NCI-H1930 (cell line): ENCODE results near the gene PPP6R1.
"Not testable (repeated sequence)": the region's sequence is repeated elsewhere in the genome, so short reads cannot be mapped to it uniquely, and the experiment has no call there.

Experiments used
- DNase-seq, 2 experiments: peaks; one replicate each; lab custom pipeline; 2025; lab: John Stamatoyannopoulos, UW

PPP6R1 gene

DNA sequence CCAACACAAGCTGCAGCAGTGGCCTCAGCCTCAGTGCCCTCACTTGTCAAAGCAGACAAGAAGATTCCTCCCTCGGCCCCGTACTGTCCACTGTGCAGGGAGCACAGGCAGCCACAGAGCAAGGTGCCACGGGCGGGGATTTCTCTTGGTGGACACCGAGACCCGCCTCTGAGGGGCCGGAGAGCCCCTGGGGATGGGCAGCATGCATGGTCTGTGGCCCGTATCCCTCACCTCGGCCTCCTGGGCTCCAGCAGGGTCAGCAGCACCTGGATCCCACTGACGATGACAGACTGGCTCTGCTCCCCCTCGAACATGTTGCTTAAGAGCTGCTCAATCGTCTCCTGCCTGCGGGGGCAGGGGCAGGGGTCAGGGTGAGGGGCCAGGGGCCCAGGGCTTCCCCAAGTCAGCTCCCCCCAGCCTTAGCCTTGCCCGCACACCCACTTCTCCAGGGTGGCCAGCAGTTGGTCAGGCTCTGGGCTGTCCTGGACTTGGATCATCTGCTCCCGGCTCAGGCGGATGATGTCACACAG, 16.8 kb downstream of the PPP6R1 start:
- DNase-seq, result no peak

DNA sequence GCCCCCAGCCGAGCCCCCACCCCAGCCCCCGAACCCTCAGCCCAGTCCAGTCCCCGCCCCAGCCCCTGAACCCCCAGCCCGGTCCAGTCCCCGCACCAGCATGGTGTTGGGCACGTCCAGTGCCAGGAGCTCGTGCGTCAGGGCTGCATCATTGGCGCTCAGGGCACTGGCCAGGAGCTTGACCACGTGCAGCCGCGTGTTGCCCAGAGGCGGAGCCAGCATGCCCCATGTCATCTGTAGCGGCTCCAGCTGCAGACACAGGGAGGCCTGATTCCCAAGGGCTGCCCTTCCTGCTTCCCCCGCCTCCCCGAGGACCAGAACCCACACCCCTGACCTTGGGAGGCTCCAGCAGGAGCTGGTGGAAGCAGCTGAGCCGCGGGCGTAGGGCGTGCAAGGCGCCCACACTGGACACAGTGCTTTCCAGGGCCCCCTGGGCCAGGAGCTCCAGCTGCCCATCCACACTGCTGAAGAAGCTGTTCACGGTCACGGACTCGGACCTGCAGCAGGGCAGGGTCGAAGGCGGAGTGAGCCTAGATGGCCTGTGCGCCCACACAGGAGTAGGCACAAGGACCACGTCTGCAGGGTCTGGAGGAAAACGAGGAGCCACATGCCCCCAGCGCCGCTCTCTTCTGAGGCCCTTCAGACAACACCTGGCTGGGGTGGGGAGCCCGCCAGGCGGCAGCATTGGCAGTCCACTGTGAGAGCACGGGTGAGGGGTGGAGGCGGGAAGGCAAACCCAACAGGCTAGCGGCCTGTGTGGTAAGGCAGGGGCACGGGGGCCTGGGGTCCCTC, 17.5 kb downstream of the PPP6R1 start:
- no peak for DNase-seq

DNA sequence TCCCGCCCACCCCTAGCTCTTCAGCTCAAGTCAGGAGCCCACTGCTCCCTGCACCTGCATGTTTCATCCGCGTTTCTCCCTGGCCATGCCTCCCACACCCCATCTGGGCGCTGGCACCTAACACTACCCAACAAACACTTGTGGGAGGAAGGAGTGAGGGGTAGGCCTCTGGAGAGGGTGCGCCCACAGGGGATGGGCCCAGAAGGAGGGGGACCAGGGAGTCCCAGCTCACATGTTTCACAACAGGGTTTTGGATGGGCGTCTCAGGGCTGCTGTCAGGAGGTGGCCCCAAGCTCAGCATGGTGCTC, 18.1 kb downstream of the PPP6R1 start:
- no peak for DNase-seq

DNA sequence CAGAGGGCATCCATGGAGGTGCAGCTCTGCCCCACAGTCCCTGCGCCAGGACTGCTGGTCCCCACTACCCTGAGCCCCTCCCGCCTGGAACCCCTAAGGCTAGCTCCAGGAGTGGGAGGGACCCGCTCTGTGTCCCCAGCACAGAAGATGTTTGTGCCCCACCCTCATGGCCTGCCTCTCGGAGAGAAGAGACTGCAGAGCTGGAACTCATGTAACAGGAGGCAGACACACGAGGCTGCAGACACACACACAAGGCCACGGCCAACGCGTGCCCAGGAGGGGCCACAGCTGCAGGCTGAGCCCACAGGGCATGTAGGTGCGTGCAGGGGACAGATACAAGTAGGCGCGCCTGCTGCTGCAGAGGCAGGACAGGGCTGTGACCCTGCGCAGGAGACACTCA, 19.8 kb downstream of the PPP6R1 start:
- DNase-seq, result no peak

DNA sequence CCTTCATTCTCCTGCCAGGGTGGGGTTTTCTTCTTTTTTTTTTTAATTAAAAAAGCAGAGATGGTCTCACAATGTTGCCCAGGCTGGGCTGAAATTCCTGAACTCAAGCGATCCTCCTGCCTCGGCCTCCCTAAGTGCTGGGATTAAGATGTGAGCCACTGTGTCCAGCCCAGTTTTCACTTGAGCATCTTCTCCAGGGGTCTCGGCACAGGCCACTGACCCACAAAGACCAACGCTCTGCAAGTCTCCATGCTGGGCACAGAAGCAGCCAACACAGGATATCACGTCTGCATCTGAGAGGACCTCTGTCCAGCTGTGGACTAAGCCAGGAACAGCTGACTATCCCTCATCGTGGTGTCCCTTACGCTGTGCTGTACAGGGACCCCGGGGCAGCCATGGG, 20.8 kb downstream of the PPP6R1 start:
- no peak for DNase-seq

DNA sequence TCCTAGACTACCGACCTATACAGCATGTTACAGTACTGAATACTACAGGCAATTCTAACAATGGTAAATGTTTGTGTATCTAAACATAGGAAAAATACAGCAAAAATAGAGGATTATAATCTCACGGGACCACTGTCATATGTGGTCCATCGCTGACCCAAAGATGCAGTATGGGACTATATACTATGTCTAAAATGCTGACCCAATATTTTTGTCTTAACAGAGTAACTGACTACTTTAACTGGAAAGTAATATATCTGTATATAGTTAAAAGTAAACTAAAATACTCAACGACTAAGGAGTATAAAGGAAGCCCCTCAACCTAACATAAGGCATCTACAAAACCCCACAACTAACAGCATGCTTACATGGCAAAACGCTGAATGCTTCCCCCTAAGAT, 25.8 kb downstream of the PPP6R1 start:
- DNase-seq, result no peak

DNA sequence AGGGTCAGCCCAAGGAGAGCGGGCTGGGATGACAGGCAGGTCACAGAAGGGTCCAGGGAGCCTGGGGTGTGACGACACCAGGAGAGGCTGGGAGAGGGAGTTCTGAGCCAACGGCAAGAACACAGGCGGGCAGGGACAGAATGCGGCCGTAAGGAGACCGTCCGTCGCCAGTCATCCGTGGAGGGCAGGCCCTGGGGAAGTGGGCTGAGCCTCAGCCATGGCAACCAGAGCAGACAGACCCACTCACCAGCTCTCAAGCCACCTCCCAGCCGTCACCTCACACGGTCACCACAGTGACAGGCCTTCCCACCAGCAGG, 26.6 kb downstream of the PPP6R1 start:
- DNase-seq, result no peak

DNA sequence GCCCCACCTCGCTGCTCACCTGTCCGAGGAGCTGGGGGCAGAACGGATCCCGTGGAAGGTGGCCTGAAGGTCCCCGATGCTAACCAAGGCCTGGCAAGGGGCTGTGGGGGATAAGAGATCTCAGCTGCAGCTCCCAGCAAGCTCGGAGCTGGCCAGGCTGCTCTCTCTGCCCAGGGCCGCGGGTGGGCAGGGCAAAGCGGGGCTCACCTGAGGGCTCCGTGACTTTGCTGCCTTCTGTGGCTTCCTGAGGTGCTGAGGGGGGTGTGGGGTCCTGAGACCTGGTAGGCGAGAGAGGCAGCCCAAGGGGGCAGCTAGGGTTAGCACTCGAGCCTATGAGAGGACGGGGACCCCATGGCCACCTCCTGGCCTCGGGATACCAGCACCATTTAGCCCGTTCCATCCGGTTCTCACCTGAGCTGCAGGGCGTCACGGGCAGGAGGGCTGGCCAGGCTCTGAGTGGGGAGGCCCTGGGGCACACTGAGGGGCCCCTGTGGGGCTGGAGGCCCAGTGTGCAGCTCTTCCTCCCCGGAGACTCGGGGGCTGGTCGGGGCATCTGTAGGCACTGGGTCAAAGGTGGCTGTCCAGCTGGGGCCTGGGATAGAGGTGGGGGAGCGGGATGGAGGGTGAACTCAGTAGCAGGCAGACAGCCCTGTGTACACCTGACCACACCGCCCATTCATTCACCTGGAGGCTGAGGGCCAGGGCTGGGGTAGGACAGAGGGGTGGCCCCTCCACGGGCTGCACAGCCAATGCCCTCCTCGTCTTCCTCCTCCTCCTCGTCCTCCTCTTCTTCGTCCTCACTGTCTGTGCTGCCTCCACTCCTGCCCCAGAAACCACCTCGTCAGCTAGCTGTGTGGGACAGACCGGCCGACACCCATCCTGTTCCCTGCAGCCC, 27.2 kb downstream of the PPP6R1 start:
- DNase-seq, result no peak

DNA sequence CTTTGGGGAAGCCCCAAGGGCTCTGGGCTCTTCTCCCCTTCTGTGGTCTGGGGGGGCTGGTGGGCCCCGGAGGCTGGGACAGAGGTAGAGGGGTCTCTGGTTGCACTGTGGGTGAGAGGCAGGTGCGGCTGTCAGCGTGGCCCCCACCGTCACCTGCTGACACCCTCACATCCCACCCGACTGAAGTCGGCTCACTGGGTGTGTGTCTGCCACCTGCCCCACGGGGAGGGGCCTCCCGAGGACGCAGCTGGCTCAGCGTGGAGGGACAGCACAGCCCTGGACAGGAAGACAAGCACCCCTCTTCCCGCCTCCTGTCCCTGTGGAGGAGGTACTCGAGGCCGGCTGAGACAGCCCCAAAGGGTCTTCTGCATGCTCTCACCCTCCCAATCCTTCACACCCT, 28.0 kb downstream of the PPP6R1 start:
- no peak for DNase-seq

DNA sequence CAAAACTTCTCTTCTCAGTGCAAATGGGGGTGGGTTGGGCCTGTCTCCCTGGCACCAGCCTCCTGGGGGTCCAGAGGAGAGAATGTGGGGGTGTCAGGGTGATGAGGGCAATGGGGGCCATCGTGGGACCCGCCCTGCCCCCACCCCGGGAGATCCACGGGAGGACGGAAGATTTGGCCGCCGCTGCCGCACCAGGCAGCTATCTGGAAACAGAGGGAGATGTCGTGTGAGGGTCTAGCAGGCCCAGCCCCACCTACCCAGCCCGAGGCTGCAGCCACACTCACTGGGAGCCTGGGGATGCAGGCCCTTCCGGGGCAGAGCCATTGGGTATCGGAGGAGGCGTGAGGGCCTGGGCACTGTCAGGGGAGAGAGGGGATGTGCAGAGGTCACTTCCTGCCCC, 28.5 kb downstream of the PPP6R1 start:
- no peak for DNase-seq

DNA sequence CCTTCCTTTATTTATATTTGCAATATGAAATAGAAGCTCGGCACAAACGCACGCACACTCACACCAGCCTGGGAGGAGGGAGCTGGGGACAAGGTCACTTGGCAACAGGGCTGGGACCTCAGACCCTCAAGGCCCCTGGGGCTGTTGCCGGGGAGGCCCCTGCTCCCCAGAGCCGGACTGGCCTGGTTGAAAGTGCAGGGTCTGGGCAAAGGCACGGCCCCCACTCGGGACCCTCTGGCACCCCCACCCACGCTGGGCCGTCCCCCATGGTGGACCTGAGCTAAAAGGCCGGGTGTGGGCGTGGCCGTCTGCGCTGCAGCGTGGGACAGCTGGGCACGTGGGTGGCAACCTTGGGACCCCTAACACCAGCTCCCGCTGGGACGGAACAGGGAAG, 29.0 kb downstream of the PPP6R1 start:
- DNase-seq, result no peak

DNA sequence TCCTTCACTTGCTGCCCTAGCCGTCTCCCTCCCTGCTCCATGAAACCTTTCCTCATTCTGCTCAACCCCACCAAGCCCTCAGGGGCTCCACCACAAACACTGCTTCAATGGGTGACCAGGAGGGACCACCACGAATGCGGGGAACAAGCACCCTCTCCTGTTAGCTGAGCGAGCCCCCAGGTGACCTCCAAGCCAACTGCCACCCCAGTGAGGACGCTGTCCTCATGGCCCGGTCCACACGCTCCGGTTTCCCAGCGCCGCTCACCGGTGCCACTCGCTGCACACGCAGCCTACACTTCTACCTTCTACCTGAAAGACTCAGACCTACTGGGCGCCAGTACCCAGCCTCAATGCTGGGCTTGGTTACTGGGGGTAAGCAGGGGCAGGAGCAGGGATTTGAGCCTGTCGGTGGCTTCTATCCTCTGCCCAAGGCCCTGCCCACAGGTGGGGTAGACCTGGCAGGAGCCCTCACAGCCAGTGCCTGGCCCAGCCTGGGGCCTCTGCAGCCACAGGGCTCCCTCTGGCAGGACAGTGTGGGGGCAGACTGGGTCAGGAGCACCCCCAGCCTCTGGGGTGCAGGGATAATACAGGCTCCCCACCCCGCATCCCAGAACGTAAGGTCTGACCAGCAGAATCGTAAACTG, 29.6 kb downstream of the PPP6R1 start:
- DNase-seq, result no peak

DNA sequence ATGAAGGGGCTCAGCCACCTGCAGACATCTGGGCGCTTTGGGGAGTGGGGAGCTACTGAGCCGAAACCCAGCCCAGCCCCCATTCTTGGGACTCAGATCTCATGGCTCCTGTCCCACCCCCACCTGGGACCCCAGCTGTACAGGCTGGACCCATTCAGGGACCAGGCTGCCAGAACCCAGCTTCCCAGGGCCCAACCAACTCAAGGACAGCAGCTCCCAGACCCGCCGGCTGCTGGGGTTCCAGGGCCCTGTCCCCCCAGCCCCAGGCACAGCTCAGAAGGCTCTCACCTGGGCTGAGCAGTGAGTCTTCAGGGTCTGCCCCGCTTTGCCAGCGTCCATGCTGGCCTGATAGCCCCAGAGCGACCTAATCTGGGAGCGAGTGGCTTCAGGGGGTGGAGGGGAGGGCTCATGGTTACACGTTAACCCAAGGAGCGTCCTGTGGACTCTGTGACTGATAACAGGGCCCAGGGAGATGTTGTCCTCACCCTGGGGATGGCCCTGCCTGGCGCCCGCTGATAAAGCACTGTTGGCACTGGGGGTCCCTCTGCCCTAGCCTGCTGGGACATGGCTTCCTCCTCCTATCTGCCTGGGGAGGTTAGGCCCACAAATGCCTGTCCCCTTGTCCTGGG, 30.3 kb downstream of the PPP6R1 start, which contains the start of gene TMEM86B:
Gene TMEM86B, minus strand, starts transcription at position 361 of the 629 bp plus-strand sequence. Its CDS starts 22 bp downstream, at position 339.
- no peak for DNase-seq

DNA sequence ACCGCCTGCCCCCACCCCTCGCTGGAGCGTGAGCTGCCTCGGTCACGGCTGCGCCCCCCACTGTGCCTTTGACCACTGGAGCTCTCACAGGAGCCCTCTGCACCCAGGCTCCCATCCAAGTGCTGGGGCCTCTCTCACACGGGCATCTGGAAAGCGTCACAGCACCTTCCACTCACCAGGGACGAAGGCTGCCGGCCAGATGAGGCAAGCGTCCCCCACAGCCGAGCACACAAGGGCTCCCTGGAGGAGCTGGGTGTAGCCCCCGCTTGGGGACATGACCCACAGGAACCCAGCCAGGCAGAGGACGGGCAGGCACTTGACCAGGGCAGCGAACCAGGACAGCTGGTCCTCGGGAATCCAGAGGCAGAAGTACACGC, 30.8 kb downstream of the PPP6R1 start:
- no peak for DNase-seq

DNA sequence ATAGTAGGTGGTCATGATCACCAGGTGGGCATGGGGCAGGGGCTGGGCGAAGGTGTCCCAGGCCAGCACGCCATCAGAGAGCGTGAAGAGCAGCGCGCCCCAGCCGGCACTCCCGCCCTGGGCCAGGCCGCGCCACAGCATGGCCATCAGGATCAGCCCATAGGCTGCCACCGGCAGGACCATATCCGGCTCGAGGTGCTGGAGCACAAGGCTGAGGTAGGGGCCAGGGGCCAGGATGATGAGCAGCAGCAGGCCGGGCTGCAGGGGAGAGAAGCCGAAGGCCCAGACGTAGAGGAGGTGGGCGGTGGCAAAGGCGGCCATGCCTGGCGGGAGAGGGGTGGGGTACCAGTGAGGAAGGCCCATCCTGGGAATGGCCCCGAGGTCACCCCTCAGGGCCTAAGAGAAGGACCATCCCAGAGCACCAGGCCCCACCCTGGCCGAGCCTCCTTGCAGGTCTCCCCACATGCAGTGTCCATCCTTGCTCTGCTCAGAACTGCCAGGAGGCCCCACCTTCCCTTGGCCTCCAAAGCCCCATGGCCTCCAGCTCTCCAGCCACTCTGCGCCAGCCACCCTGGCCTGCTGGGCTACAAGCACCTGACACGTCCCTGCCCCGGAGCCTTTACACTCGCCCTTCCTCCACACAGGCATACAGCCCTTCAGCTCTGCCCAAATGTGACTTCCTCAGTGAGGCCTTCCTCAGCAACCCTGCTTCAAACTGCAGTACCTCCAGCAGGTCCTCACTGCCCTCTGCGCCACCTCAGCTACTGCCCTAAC, 31.4 kb downstream of the PPP6R1 start:
- no peak for DNase-seq

DNA sequence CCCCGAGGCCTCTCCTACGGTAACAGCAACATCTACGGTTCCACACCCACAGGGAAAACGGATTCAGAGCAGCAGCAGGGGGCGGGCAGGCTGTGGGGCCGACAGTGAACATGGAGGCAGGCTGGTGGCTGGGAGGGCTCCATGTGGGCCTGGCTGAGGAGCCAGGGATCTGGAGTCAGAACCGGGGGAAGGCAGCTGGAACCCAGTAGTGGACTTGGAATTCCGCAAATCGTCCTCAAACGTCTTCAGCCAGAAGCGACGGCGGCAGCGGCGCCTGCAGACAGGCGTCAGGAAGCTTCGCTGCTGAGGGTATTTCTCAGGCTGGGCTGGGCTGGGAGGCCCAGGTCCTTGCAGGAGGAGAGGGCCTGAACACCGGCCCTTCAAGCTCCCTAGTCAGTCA, 32.0 kb downstream of the PPP6R1 start:
- no peak for DNase-seq

DNA sequence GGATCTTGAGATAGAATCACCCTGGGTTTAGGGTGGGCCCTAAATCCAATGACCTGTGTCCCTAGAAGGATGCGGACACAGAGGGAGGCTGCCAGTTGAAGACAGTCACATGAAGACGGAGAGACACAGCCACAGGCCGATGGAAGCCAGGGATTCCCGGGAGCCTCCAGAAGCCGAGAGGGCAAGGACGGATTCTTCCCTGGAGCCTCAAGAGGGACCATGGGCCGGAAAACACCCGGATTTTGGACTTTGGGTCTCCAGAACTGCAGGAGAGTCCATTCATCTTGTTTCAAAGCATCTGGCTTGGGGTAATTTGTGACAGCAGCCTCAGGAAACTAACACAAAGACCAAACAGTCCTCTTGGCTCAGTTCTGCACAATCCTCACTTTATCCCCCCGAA, 32.5 kb downstream of the PPP6R1 start:
- DNase-seq, result no peak

DNA sequence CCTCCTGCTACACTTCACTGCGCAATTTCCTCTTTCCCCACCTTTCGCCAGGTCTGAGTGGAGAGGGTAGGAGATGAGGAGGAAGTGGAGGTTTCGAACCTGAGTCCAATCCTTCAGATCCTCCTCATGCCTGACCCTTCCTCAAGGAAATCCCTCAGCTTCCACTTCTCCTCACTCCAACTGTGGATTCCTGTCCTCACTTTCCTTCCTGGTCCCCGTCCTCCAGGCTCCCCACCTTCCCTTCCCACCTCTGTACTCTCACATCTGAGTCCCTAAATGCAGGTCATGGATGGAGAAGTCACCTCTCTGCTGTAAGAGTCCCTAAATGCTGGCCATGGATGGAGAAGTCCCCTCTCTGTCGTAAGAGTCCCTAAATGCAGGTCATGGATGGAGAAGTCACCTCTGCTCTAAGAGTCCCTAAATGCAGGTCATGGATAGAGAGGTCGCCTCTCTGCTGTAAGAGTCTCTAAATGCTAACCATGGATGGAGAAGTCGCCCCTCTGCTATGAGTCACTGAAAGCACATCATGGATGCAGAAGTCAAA, 33.3 kb downstream of the PPP6R1 start:
- DNase-seq, result no peak

DNA sequence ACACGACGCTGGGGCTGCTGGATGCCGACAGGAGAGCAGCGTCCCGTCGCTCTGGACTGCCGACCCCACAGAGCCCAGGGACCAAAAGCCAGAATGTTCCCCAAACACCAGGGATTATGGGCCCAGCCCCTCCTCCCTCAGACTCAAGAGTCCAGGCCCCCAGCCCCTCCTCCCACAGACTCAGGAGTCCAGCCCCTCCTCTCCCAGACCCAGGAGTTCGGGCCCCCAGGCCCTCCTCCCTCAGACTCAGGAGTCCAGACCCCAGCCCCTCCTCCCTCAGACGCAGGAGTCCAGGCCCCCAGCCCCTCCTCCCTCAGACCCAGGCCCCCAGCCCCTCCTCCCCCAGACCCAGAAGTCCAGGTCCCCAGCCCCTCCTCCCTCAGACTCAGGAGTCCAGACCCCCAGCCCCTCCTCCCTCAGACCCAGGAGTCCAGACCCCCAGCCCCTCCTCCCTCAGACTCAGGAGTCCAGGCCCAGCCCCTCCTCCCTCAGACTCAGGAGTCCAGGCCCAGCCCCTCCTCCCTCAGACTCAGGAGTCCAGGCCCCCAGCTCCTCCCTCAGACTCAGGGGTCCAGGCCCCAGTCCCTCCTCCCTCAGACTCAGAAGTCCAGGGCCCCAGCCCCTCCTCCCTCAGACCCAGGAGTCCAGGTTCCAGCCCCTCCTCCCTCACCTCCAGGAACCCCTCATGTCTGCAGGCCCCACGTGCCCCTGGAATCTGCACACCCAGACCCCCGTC, 34.0 kb downstream of the PPP6R1 start:
- not testable (repeated sequence) for DNase-seq

DNA sequence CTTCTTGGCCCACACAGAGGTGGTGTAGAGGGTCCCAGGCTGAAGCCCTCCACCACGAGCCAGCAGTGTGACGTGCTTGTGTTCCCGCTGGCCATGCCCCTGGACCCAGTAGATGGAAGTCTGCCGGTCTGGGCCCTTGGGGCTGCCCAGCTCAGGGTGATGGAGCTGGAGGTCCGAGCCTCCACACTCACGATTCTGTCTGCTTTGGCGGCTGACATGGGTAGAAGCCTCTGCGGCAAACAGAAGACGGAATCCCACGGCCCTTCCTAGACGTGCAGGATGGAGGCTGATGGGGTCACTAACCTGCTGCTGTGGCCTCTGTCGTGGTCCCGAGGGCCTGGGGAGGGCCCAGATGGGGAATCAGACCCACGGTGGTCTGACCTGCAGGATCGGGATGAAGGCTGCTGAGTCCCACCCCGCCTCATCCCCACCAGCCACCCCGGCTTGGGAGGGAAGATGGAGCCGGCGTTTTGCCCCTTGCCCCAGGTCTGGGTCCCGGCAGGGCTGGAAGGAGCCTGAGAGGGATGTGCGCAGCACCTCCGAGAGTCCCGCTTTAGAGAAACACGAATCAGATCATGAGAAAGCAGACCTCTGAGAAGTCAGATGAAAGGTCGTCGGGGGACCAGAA, 34.7 kb downstream of the PPP6R1 start:
- no peak for DNase-seq
